HG03025 (cell line): ENCODE measurements around the gene DYNC1I1.

Experiments
- ATAC-seq: cut with Tn5 transposase; IDR thresholded peaks from one replicate; pipeline ENCODE4 v1.9.1; 2021; ENCODE audit warnings: mild to moderate bottlenecking, moderate library complexity; ENCODE audit not compliant: unreplicated experiment, low FRiP score

The DYNC1I1 gene

GRCh38 chr7:96005271-96005670 is 232.9 kb downstream of the DYNC1I1 start:
- ATAC-seq: no peak

- ATAC-seq: no peak
These were observed 236.8 kb downstream of the DYNC1I1 start for GRCh38 chr7:96009148-96009547.

- ATAC-seq: no peak
These were observed 241.5 kb downstream of the DYNC1I1 start for GRCh38 chr7:96013836-96014235.

GRCh38 chr7:96014617-96015016 is 242.3 kb downstream of the DYNC1I1 start:
- no peak for ATAC-seq

- ATAC-seq: no peak
These were observed 243.8 kb downstream of the DYNC1I1 start for GRCh38 chr7:96016056-96016586.

DNA sequence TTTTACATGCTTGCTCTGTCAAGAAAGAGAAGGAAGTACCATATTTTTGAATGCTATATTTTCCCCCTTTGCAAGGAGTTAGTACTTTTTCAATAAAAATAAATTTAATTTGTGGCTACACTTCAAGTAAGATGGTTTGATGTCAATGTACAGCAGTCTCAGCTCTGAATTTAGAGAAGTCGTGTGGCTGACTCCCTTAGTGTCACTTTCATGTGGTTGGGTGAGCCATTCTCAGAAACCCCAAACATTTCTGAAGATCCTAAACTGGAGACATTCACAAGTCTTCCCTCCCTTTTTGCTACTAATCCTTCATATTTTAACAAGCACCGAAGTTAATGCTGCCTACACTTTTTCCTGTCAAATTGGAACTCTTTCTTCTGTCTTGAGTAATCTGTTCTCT is 244.4 kb downstream of the DYNC1I1 start:
- no peak for ATAC-seq

- no peak for ATAC-seq
These were observed 245.5 kb downstream of the DYNC1I1 start for GRCh38 chr7:96017877-96018276.

GRCh38 chr7:96021568-96021967 is 249.2 kb downstream of the DYNC1I1 start:
- no peak for ATAC-seq

- no peak for ATAC-seq
These were observed 251.0 kb downstream of the DYNC1I1 start for GRCh38 chr7:96023387-96023786.

DNA sequence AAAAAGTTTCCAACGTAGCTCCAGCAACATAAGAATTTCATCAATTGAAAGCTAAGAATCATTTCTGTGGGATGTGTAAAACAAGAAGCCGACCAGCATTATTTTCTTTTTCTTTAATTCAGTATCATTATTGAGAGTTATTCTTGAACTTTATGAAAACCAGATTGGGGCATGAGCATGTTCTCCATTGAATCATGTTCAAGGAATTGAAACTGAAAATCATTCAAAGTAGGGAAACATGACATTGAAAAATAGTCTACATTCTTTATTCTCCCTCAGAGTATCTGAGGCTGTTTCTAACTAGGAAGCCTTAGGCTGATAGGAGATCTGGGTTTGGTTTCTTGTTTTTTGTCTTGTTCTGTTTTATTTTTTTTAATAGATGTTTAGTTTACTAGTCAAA is 253.7 kb downstream of the DYNC1I1 start:
- ATAC-seq: no peak

DNA sequence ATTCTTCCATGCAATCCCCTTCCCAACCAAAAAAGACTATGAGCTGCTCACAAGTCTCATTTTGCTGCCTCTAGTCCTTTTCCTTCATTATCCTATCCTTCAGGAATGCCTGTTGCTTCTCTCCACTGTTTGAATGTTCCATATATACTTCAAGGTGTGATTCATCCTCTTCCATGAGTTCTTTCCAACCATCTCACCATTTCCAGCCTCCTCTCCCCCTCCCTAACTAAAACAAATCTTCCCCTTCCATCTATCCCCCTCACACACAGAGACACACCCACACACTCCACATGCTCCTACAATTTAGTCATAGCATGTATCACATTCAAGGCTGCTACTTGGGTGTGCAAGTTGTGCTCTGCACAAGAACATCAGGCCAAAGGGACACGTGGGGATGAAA is 254.3 kb downstream of the DYNC1I1 start:
- ATAC-seq: no peak

DNA sequence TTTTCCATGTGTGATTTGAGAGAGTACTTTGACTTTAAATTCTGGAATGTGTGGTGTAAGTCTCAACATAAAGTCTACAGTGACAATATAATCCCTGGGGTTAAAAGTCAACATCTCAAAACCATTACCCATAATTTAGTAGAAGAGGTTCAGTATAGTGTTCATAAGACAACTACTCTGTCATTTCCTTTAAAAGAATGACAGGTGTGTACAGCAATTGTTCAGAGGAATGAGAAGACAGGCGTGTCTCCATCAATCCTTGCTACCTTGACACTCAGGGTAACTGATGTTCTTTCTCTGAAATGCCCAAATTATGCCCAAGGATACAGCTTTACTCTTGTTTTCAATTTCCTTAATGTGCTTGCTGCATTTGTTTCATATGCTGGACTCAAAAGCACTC is 256.4 kb downstream of the DYNC1I1 start:
- ATAC-seq: no peak

DNA sequence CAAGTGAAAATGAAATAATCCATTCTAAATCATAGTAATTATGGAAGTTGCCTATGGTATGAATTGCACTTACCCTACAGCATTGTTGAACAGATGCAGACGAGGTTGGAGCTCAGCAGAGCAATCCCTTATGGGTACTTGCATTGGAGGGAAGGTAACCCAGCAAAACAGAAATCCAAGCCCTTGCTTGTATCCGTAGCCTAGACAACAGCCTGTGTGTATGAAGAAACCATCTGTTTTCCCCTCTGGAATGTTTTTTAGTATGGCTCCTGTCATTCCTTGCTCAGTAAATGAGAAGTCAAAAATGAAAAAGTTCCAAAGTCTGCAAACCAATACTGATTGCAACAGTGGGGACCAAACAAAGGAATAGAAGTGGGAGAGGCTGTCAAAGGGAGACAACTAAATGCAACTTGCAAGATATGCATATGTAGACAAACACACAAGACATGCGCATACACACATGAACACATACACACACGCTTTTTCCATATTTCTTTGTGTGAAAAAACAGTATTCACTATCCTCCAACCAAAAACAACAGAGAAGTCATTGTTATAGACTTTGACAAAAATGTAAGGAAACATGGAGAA is 260.8 kb downstream of the DYNC1I1 start:
- ATAC-seq: no peak

GRCh38 chr7:96034940-96035727 is 262.8 kb downstream of the DYNC1I1 start:
- ATAC-seq: no peak

DNA sequence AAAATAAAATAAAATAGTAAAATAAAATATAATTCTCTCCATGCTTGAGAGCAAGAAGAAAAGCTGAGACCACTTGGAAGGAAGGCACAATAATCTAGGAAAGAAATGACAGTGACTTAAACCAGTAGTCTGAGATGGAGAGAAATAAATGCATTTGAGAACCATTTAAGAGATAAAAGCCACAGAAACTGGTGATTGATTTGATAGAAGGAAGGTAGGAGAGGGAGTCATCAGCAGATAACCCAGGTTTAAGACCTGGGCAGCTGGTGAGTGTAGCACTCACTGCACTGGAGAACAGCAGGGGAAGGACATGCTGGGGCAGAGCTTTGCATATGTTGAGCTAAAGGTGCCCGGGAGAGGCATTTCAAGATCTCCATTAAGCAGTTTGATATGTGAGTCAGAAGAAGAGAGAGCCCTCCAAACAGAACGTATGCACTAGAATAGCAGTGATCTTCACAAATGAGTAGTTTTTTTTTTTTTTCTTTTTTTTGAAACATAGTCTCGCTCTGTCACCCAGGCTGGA is 268.0 kb downstream of the DYNC1I1 start:
- no peak for ATAC-seq

GRCh38 chr7:96041171-96041570 is 268.8 kb downstream of the DYNC1I1 start:
- no peak for ATAC-seq

GRCh38 chr7:96045181-96045580 is 272.8 kb downstream of the DYNC1I1 start:
- ATAC-seq: no peak

- no peak for ATAC-seq
These were observed 273.6 kb downstream of the DYNC1I1 start for GRCh38 chr7:96045919-96046318.

- ATAC-seq: no peak
These were observed 279.9 kb downstream of the DYNC1I1 start for GRCh38 chr7:96052289-96052688.

DNA sequence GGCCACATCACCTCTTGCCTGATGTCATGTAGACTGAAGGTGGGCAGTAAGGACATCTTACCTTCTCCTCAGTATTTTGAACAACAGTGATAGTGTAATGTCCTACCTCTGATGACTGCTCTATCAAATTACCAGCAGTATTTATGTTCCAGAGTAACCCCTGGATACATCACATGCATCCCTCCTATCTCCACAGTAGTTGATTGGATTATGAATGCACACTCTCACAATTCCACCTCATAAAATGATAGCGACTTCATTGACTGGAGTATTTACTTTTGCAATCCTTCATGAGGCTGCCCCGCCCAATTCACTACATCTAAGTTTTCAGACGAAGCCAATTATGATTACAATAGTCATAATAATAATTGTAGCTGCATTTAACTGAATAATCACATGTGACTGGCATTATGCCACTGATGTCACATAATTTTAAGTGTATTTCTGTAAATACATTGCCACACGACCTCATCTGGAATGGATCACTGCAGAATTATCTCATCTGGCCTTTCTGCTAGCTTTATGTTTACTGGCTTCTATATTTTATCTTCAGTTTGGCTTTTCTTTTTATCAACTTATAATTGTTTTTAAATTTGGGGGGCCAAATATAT is 280.6 kb downstream of the DYNC1I1 start:
- ATAC-seq: no peak

- ATAC-seq: no peak
These were observed 283.4 kb downstream of the DYNC1I1 start for GRCh38 chr7:96055717-96056116.
